ENCODE measurements around the gene STK10.

DNA sequence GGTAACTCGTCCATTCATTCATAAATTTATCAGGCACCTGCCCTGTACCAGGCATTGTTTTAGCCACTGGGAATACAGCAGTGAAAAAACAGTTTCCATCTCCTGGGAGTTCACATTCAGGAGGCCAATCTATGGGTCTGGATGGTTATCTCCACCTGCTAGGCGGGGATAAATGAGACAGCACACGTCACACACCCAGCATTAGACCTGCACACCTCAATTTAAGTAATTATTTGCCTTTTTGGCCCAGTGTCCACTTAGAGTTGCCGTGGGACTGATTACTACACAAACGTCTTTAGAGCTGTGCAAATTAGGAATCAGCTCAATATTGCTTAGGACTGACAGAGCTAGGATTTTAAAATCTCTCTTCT is 46.1 kb downstream of the STK10 start:
- TF ChIP-seq POLR2A (IDR thresholded peaks at IDR 0.05) (no peak), CTCF (IDR thresholded peaks at IDR 0.05) (no peak)
